Upper lobe of right lung (tissue), 1 donor: ENCODE data around the gene SBF1. TPM values are rescaled to one million over a fixed set of nuclear protein-coding genes. Genes with fewer than 3 reads are reported as not detected.
A peak's percentile ranks its signal among the peaks of the same experiment; 100 is the strongest.

Experiments
- ATAC-seq: fragments of 200-7000 bp; cut with Tn5 transposase; one replicate; pipeline ENCODE4 v1.9.1; 2020; ENCODE audit warnings: mild to moderate bottlenecking, moderate library complexity
- DNase-seq: peaks from one replicate; pipeline ENCODE4 v3.0.0-alpha.2; 2020
- H3K27ac ChIP-seq: fragments of 200-600 bp; one replicate; pipeline ENCODE4 v1.8.0; 2022
- H3K27me3 ChIP-seq: fragments of 200-600 bp; one replicate; pipeline ENCODE4 v1.8.0; 2022; ENCODE audit warnings: mild to moderate bottlenecking
- H3K36me3 ChIP-seq: fragments of 200-600 bp; one replicate; pipeline ENCODE4 v1.8.0; 2022
- H3K4me1 ChIP-seq: fragments of 200-600 bp; one replicate; pipeline ENCODE4 v1.8.0; 2022
- H3K4me3 ChIP-seq: fragments of 200-600 bp; one replicate; pipeline ENCODE4 v1.8.0; 2022; ENCODE audit warnings: mild to moderate bottlenecking
- H3K9me3 ChIP-seq: fragments of 200-600 bp; one replicate; pipeline ENCODE4 v1.8.0; 2022
- intact Hi-C: fragments of 100-400 bp; cut with DNase I; formaldehyde crosslinking; loops from one replicate; pipeline ENCODE4 v1.11.0; 2022
- total RNA-seq: library from RNA; stranded (reverse); fragmentation: NEBNext Ultra II Directional; extraction: Animal tissue kit (Norgen Biotek cat#: 25700); gene quantifications from one replicate; pipeline ENCODE4 v1.2.1, GENCODE V29; 2021
- TF ChIP-seq, protein P1 (sequence below): fragments of 200-600 bp; IDR thresholded peaks from one replicate; pipeline ENCODE4 v1.8.0; 2022; ENCODE audit warnings: antibody characterized with exemption
- donor health status: DM: no; HTN: yes; CAD: no; lungs with severe emphysema.

The SBF1 gene
- total RNA-seq, 1 donor from 2014 or later = 69.4 TPM

DNA sequence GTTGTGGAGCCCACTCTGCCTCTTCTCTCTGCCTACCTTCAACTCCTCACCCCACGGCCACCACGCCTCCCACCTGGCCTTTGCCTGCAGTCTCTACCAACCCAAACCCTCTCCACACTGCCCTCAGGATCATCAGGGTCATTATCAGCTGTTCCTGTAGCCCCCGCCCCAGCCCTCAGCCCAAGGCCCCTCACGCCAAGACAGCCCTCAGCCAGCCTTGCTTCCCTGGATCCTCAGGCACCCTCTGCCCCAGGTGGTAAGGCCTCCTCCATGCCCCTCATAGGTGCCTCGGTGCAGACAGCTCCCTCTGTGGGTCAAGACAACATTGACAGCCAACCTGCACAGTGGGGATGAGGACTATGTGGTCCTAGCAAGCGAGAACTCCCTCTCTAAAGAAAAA, 1.7 kb downstream of the SBF1 start:
- Histone ChIP-seq H3K27ac (no peak overlapping the region), H3K36me3 (peaks cover under 1% of the 10 kb centered on the region), H3K4me3 (peak overlapping the region; percentile 85), H3K4me1 (peaks cover 52% of the 10 kb centered on the region), H3K27me3 (no peaks in the 10 kb centered on the region), H3K9me3 (no peaks in the 10 kb centered on the region)
- ATAC-seq = no peak
- intact Hi-C loops = no loop called here
- no peak for DNase-seq
- TF ChIP-seq, protein P1, sequence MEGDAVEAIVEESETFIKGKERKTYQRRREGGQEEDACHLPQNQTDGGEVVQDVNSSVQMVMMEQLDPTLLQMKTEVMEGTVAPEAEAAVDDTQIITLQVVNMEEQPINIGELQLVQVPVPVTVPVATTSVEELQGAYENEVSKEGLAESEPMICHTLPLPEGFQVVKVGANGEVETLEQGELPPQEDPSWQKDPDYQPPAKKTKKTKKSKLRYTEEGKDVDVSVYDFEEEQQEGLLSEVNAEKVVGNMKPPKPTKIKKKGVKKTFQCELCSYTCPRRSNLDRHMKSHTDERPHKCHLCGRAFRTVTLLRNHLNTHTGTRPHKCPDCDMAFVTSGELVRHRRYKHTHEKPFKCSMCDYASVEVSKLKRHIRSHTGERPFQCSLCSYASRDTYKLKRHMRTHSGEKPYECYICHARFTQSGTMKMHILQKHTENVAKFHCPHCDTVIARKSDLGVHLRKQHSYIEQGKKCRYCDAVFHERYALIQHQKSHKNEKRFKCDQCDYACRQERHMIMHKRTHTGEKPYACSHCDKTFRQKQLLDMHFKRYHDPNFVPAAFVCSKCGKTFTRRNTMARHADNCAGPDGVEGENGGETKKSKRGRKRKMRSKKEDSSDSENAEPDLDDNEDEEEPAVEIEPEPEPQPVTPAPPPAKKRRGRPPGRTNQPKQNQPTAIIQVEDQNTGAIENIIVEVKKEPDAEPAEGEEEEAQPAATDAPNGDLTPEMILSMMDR = peak; percentile 13

- no peaks in the 10 kb centered on the region for H3K27me3 ChIP-seq
- no peak for ATAC-seq
- H3K36me3 ChIP-seq = peaks cover 12% of the 10 kb centered on the region
- no peak for DNase-seq
- TF ChIP-seq, protein P1 = no peak
- no peaks in the 10 kb centered on the region for H3K9me3 ChIP-seq
- no peak overlapping the region for H3K4me3 ChIP-seq
- intact Hi-C loops = no loop called here
- peaks cover 52% of the 10 kb centered on the region for H3K4me1 ChIP-seq
- H3K27ac ChIP-seq = no peak overlapping the region
Observed at GRCh38 chr22:50471962-50472361, 2.9 kb downstream of the SBF1 start.

DNA sequence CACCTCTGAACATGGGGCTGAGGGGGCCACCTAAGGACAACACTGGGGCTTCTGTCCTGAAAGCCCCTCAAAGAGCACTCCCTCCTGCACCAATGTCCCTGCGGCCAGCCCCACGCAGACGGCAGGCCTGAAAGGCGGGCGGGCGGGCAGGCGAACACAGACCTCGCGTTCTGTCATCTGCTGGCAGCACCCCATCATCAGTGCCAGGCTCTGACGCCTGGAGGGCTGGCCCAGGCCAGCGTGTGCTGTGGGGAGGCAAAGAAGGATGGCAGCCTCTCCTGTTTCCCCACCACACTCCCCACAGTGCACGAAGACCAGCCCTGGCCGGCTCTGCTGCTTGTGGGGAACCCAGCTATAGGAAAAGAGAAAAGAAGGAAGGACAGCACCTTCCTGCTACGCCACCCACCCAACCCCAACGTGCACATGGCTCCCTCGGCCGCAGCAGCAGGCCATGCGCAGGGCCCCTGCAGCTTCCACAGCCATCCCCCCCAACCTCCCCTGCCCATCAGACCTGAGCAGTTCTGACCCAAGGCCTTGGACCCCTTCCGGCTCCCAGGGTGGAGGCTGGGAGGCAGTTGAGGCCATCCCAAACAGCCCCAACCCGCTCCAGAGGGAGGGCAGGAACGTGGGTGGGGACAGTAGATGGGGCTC, 3.5 kb downstream of the SBF1 start:
- TF ChIP-seq, protein P1 = no peak
- H3K9me3 ChIP-seq = no peaks in the 10 kb centered on the region
- peaks cover 52% of the 10 kb centered on the region for H3K4me1 ChIP-seq
- DNase-seq (no peak), ATAC-seq (no peak)
- H3K4me3 ChIP-seq = no peak overlapping the region
- intact Hi-C loops = no loop called here
- peaks cover 18% of the 10 kb centered on the region for H3K36me3 ChIP-seq
- peak overlapping the region; percentile 3 for H3K27ac ChIP-seq
- no peaks in the 10 kb centered on the region for H3K27me3 ChIP-seq

DNA sequence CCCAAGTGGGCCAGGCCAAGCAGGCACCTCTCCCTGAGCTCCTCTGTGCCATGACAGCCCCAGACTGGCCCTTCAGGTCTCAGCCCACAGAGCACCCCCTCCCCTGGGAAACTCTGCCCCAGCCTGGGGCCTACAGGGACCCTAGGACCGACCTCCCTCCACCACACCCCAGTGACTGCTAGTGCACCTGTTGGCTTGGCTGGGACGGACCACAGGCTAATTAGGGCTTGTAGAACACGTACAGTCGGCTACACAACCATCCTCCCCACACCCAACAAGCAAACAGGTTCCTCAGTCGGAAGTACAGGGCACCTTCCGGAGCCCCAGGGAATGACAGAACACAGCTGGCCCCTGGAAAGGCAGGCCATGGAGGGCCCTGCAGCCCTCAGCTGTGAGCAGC, 4.3 kb downstream of the SBF1 start:
- intact Hi-C loops = no loop called here
- peak overlapping the region; percentile 3 for H3K27ac ChIP-seq
- H3K36me3 ChIP-seq = peaks cover 26% of the 10 kb centered on the region
- no peaks in the 10 kb centered on the region for H3K9me3 ChIP-seq
- no peak for ATAC-seq
- no peak for DNase-seq
- H3K4me3 ChIP-seq = no peak overlapping the region
- no peaks in the 10 kb centered on the region for H3K27me3 ChIP-seq
- TF ChIP-seq, protein P1 = no peak
- H3K4me1 ChIP-seq = peaks cover 50% of the 10 kb centered on the region

GRCh38 chr22:50469377-50470305, 5.2 kb downstream of the SBF1 start:
- TF ChIP-seq, protein P1 = no peak
- H3K36me3 ChIP-seq = peaks cover 34% of the 10 kb centered on the region
- intact Hi-C loops = no loop called here
- no peaks in the 10 kb centered on the region for H3K27me3 ChIP-seq
- DNase-seq (peak; percentile 86), ATAC-seq (peak; percentile 65)
- peak overlapping the region; percentile 55 for H3K27ac ChIP-seq
- H3K4me1 ChIP-seq = peaks cover 47% of the 10 kb centered on the region
- H3K9me3 ChIP-seq = no peaks in the 10 kb centered on the region
- peak overlapping the region; percentile 10 for H3K4me3 ChIP-seq
